CD4-positive, alpha-beta T cell (primary cell): ENCODE data around the gene TAS2R3. TPM values are rescaled to one million over a fixed set of nuclear protein-coding genes. Genes with fewer than 3 reads are reported as not detected.

Source experiments
- ATAC-seq: fragments of 200-7000 bp; cut with Tn5 transposase; one replicate; pipeline ENCODE4 v1.10.0; 2022; ENCODE audit warnings: mild to moderate bottlenecking; ENCODE audit not compliant: poor library complexity
- CTCF ChIA-PET: fragments of 350-600 bp; sonication (Branson Sonifier 250); formaldehyde crosslinking; loops from one replicate; lab custom pipeline; 2021; ENCODE audit warnings: antibody characterized with exemption, inconsistent platforms; lab: Charles Lee
- POLR2A ChIA-PET: fragments of 350-600 bp; sonication (Branson Sonifier 250); formaldehyde crosslinking; loops from one replicate; lab custom pipeline; 2021; ENCODE audit warnings: antibody characterized with exemption, inconsistent platforms; lab: Charles Lee
- DNase-seq, 14 experiments: peaks; one replicate each; pipeline ENCODE4 v3.0.0-alpha.2; 2013 to 2020; ENCODE audit warnings: mixed read lengths in 2 of 14
- H3K27ac ChIP-seq, 2 donors: one replicate each; pipeline versions ENCODE4 v1.5.1 to v1.7.0; 2013; ENCODE audit warnings: low read length in 2 of 2, low read depth in 1 of 2, mild to moderate bottlenecking in 1 of 2
- H3K27me3 ChIP-seq, 2 experiments: 1 replicate in 1 of 2; 2 replicates in 1 of 2; pipeline versions ENCODE4 v1.6.1 to v1.7.0; 2013; ENCODE audit warnings: low read length in 2 of 2, control low read depth in 1 of 2, mild to moderate bottlenecking in 1 of 2, moderate library complexity in 1 of 2; ENCODE audit not compliant: insufficient read depth in 2 of 2, control insufficient read depth in 1 of 2
- H3K36me3 ChIP-seq: one replicate; pipeline ENCODE4 v1.6.1; 2013; ENCODE audit warnings: low read length, control low read depth; ENCODE audit not compliant: insufficient read depth
- H3K4me1 ChIP-seq: one replicate; pipeline ENCODE4 v1.6.1; 2013; ENCODE audit warnings: low read length, control low read depth; ENCODE audit not compliant: insufficient read depth
- H3K4me3 ChIP-seq: one replicate; pipeline ENCODE4 v1.5.1; 2013; ENCODE audit warnings: mild to moderate bottlenecking, low read length, moderate library complexity
- H3K9me3 ChIP-seq, 2 experiments: 1 replicate in 1 of 2; 2 replicates in 1 of 2; pipeline versions ENCODE4 v1.6.1 to v1.7.0; 2013; ENCODE audit warnings: low read length in 2 of 2, mild to moderate bottlenecking in 2 of 2, control low read depth in 1 of 2, moderate library complexity in 1 of 2; ENCODE audit not compliant: control insufficient read depth in 1 of 2, insufficient read depth in 1 of 2
- H3K27ac Mint-ChIP-seq: one replicate; pipeline ENCODE4 v1.8.0; 2020; ENCODE audit warnings: mixed read lengths
- H3K27me3 Mint-ChIP-seq: one replicate; pipeline ENCODE4 v1.8.0; 2021; ENCODE audit warnings: mixed read lengths
- H3K36me3 Mint-ChIP-seq: one replicate; pipeline ENCODE4 v1.8.0; 2021; ENCODE audit warnings: low read depth, mixed read lengths
- H3K4me1 Mint-ChIP-seq: one replicate; pipeline ENCODE4 v1.8.0; 2021; ENCODE audit warnings: low read depth, mixed read lengths
- H3K4me3 Mint-ChIP-seq: one replicate; pipeline ENCODE4 v1.8.0; 2020; ENCODE audit warnings: mild to moderate bottlenecking, mixed read lengths
- H3K9me3 Mint-ChIP-seq: one replicate; pipeline ENCODE4 v1.8.0; 2020; ENCODE audit warnings: mixed read lengths
- intact Hi-C, 2 experiments: fragments of 100-400 bp; cut with DNase I in 1 of 2; cut with micrococcal nuclease in 1 of 2; formaldehyde crosslinking; loops; one replicate each; pipeline versions ENCODE4 v1.15.1 to v1.9.0; 2023 to 2025; cut with DNase I, micrococcal nuclease
- polyA plus RNA-seq, 2 donors: library from polyadenylated mRNA; unstranded; fragments of 120-200 nt; gene quantifications; one replicate each; pipeline ENCODE4 v1.2.1, GENCODE V29; 2013
- total RNA-seq, 174 experiments: library from RNA in 2 of 174; stranded (reverse) in 2 of 174; gene quantifications; one replicate each; pipeline ENCODE4 v1.2.3 and lab custom pipeline; 2021 to 2026
- TF ChIP-seq, protein P1 (sequence below): fragments of 200-600 bp; IDR thresholded peaks from one replicate; pipeline ENCODE4 v1.8.0; 2022; ENCODE audit warnings: antibody characterized with exemption, mild to moderate bottlenecking

The TAS2R3 gene, protein sequence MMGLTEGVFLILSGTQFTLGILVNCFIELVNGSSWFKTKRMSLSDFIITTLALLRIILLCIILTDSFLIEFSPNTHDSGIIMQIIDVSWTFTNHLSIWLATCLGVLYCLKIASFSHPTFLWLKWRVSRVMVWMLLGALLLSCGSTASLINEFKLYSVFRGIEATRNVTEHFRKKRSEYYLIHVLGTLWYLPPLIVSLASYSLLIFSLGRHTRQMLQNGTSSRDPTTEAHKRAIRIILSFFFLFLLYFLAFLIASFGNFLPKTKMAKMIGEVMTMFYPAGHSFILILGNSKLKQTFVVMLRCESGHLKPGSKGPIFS
- total RNA-seq (under 1 TPM; 0.25 to 0.31 TPM), total RNA-seq (lab: John Stamatoyannopoulos, UW) (0 to 5.8 (median 0.76) reads per million in 172 experiments)
- 1.2 TPM for polyA plus RNA-seq (2013, experiment 1 of 2)
- 0.49 TPM for polyA plus RNA-seq (2013, experiment 2 of 2)

DNA sequence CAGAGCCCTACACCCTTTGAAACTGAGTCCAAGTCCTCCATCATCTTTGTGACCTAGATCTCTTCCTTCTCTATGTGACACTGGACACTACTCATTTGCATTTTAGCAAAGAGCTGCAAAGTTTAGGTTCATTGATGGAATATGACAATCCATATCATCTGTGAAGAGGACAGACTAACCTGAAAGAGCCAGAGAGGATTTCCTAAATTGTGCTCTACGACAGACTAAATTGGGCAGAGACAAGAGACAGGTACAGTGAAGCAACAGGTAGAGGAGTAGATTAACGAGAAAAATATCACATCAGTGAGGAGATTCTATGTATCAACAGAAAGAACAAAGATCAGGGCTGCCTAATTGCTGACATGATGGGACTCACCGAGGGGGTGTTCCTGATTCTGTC, at the start of gene TAS2R3:
Gene TAS2R3 (plus strand): TSS at position 301 of the 400 bp plus-strand sequence. CDS start 62 bp downstream, at position 363.
- CTCF ChIA-PET: no interaction called here
- DNase-seq (no peak), ATAC-seq (no peak)
- Histone ChIP-seq H3K27ac (no peak within 1 kb of the TSS), H3K27me3 (no peaks in the 10 kb centered on the region), H3K9me3 (no peaks in the 10 kb centered on the region), H3K4me1 (no peaks in the 10 kb centered on the region), H3K36me3 (peaks cover 37% of the 10 kb centered on the region), H3K4me3 (no peak within 1 kb of the TSS)
- intact Hi-C loops: no loop called here
- H3K4me3 Mint-ChIP-seq: no peak within 1 kb of the TSS
- H3K4me1 Mint-ChIP-seq: no peaks in the 10 kb centered on the region
- TF ChIP-seq, protein P1, sequence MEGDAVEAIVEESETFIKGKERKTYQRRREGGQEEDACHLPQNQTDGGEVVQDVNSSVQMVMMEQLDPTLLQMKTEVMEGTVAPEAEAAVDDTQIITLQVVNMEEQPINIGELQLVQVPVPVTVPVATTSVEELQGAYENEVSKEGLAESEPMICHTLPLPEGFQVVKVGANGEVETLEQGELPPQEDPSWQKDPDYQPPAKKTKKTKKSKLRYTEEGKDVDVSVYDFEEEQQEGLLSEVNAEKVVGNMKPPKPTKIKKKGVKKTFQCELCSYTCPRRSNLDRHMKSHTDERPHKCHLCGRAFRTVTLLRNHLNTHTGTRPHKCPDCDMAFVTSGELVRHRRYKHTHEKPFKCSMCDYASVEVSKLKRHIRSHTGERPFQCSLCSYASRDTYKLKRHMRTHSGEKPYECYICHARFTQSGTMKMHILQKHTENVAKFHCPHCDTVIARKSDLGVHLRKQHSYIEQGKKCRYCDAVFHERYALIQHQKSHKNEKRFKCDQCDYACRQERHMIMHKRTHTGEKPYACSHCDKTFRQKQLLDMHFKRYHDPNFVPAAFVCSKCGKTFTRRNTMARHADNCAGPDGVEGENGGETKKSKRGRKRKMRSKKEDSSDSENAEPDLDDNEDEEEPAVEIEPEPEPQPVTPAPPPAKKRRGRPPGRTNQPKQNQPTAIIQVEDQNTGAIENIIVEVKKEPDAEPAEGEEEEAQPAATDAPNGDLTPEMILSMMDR: no peak
- peaks cover 85% of the 10 kb centered on the region for H3K36me3 Mint-ChIP-seq
- no peak within 1 kb of the TSS for H3K27ac Mint-ChIP-seq
- POLR2A ChIA-PET: interaction anchor here (1.1 kb wide), 1 partner anchor 26 kb away, joined by 3 read pairs; the partner anchor contains the start of gene SSBP1
- H3K9me3 Mint-ChIP-seq: no peaks in the 10 kb centered on the region
- no peaks in the 10 kb centered on the region for H3K27me3 Mint-ChIP-seq

DNA sequence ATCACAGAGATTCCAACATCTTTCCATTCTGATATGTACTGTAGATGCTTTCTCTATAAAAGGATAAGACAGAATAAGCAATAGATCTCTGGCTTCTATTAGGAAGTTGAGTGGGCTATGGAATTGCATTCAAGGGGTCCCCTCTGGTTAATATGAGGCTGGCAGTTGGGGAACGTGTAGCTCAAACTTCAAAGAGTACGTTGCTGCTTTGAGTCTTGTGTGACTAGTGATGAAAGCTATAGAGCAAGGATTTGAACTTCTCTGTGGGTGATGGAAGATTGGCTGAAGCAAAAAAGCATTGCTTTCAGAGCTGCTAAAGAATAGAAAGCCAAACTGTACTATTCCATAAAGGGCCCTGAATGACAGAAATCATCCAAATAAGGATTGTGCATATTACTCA, 49.3 kb upstream of the TAS2R3 start:
- ChIA-PET CTCF (no interaction called here), POLR2A (no interaction called here)
- no peaks in the 10 kb centered on the region for H3K27me3 Mint-ChIP-seq
- intact Hi-C loops: no loop called here
- H3K36me3 ChIP-seq: no peaks in the 10 kb centered on the region
- no peak for ATAC-seq
- no peaks in the 10 kb centered on the region for H3K4me1 ChIP-seq
- TF ChIP-seq, protein P1: no peak
- H3K27ac Mint-ChIP-seq: no peak overlapping the region
- H3K4me3 ChIP-seq: no peak overlapping the region
- no peak overlapping the region for H3K27ac ChIP-seq
- no peaks in the 10 kb centered on the region for H3K27me3 ChIP-seq
- H3K36me3 Mint-ChIP-seq: peaks cover 7% of the 10 kb centered on the region
- no peak for DNase-seq
- H3K9me3 ChIP-seq: no peaks in the 10 kb centered on the region
- no peaks in the 10 kb centered on the region for H3K9me3 Mint-ChIP-seq
- no peak overlapping the region for H3K4me3 Mint-ChIP-seq
- no peaks in the 10 kb centered on the region for H3K4me1 Mint-ChIP-seq

DNA sequence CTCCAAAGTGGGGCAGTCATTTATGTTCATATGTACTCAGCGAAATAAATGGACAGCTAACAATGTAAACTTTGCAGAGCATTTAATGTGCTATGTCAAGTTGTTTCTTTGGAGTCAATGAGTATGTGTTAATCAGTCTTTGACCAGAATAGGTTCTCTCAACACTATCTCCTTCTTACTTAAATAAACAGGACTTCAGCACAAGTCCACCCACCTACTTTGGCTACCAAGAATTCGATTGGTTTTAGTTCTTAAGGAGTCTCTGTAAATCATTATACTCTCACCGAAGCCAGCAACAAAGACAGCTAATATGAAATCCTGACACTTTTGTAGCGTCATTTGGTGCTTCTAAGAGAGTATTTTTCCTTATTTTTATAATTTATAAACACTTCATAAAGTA, 48.9 kb upstream of the TAS2R3 start:
- TF ChIP-seq, protein P1: no peak
- POLR2A ChIA-PET: no interaction called here

More for the DNA sequence above, 48.9 kb upstream of the TAS2R3 start:
- H3K36me3 ChIP-seq: no peaks in the 10 kb centered on the region
- ATAC-seq (no peak), DNase-seq (no peak)
- no peaks in the 10 kb centered on the region for H3K9me3 ChIP-seq
- Mint-ChIP-seq H3K27ac (no peak overlapping the region), H3K36me3 (peaks cover 7% of the 10 kb centered on the region), H3K9me3 (no peaks in the 10 kb centered on the region), H3K4me1 (no peaks in the 10 kb centered on the region), H3K4me3 (no peak overlapping the region), H3K27me3 (no peaks in the 10 kb centered on the region)
- CTCF ChIA-PET: interaction anchor here (1.4 kb wide), 1 partner anchor 23 kb away, joined by 3 read pairs; the partner anchor contains the start of gene SSBP1
- no peak overlapping the region for H3K4me3 ChIP-seq
- intact Hi-C loops: no loop called here
- no peak overlapping the region for H3K27ac ChIP-seq
- H3K27me3 ChIP-seq: no peaks in the 10 kb centered on the region
- no peaks in the 10 kb centered on the region for H3K4me1 ChIP-seq
